ENCODE results near the gene DNM1L.
"Not testable (repeated sequence)": the region's sequence is repeated elsewhere in the genome, so short reads cannot be mapped to it uniquely, and the experiment has no call there.

DNM1L gene

DNA sequence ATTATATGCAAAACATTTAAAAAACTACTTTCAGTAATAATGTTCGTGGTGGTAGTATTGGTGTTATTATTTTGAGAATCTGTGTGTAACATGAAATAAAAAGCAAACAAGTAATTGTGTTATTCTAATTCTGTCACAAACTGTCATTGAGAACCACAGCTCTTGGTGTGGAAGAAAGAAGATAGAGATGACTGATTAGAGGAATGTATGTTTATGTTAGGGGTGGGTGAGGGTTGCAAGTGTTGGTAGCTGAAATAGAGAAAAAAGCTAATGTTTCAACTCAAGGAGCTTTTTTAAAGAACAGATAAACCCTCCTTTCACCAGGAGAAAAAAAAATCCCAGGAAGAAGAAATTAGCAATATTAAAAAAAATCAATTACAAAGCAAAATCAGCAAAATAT lies 18.3 kb downstream of the DNM1L start:
- DNase-seq (ENCODE audit: low spot score) = no peak

DNA sequence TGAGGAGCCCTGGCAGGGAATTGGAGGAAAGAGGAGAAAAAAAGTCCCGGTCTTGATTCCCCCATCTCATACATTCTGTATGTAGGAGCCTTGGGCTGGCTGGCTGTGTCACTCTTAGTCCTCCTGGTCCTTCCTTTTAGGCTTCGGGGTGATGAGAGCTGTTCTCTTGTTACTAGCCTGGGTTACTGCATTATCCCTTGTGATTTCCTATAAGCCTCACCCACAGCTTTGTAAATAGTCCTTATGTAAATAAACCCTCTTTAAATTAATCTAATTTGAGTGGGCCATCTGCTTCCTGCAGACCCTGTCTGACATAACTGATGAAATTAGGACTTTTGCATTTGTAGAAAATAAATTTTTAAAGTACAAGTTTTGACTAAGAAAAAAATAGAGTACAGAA lies 19.2 kb downstream of the DNM1L start:
- no peak for DNase-seq (ENCODE audit: low spot score)

DNA sequence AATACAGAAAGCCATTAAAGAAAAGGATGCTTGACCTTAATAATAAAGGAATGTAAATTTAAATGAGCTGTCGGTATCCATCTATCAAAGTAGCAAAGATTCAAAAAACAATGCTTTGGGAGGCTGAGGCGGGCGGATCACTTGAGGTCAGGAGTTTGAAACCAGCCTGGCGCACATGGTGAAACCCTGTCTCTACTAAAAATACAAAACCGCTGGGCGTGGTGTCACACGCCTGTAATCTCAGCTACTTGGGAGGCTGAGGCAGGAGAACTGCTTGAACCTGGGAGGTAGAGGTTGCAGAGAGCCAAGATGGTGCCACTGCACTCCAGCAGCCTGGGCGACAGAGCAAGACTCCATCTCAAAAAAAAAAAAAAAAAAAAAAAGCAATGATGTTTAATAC lies 20.3 kb downstream of the DNM1L start:
- DNase-seq (ENCODE audit: low spot score) = not testable (repeated sequence)

DNA sequence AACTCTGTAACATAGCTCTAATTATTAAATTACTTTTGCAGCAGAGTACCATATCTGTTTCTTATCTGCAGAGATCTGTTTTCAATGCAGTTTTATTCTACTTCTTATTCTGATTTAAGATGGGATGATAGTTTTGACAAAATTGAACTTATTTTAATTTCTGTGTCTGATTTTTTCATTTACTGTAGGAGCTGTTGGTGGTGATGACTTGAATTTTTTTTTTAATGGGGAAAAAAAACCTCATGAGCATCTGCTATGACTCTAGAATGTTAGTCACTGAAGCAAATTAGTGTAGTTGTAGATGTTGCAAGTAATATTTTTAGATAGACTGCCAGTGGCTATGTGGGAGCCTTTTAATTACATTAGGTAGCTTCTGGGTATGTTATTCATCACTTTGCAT lies 23.4 kb downstream of the DNM1L start:
- DNase-seq (ENCODE audit: low spot score) = no peak

DNA sequence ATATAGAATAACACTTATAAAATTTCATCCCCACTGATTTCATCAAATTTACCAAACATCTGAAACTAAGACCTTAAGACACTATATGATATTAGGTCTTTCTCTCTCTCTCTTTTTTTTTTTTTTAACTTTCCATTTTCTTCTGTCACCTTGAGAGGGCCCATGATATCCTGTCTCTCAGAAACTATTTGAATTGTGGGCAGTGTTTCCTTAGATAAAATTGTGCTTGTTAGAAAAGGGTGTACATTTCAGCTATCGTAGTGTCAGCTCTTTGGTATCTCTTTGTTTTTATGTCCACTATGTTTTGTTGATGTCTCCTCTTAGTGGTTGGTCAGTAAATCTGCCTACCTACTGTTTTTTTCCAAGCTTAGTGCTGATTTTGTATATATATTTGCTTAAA lies 23.8 kb downstream of the DNM1L start:
- no peak for DNase-seq (ENCODE audit: low spot score)

DNA sequence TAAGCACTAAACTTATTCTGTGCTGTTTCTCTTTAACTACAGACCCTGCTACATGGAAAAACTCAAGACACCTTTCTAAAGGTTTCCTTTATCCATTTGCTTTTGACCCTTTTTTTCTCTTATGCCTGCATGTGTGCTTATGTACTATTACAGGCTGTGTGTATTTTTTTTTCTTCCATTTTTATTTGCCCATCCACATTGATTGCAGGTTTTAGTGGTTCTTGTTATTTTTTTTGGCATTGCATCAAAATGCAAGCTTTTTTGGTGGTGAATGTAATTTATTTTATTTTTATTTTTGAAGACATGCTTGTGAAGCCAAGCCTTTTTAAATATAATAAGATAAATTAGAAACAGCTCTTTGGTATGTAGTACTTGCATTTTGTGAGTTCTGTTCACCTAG lies 26.7 kb downstream of the DNM1L start:
- DNase-seq (ENCODE audit: low spot score) = no peak

DNA sequence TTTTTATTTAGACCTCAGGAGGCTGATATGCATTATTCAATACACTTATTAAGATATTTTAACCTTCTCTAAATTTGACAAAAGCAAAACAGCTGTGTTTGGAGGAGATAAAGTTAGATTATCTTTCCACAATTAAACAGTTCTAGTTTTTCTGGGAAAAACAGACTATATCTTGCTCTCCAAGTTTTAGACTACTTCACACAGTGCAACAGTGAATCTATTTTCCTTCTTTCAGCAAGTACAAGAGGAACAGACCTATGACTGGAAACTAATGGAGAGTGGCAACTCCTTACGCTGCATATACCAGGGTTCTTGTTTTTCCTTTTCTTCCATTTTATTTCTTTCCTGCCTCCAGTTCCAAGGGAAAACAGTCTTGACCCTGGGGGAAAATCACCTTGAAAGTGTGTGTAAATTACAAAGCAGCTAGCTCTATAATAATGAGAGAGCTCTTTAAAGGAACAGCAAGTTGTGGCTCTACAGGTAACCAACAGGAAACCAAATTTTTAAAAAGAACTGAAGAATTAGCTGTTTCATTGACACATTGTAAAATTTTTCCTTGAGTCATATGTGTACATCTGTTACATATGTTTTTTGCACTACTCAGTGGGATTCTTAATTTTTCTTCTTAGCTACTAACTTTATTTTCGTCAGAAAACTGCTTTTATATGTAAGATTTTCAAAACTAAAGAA lies 27.4 kb downstream of the DNM1L start:
- DNase-seq (ENCODE audit: low spot score) = no peak

DNA sequence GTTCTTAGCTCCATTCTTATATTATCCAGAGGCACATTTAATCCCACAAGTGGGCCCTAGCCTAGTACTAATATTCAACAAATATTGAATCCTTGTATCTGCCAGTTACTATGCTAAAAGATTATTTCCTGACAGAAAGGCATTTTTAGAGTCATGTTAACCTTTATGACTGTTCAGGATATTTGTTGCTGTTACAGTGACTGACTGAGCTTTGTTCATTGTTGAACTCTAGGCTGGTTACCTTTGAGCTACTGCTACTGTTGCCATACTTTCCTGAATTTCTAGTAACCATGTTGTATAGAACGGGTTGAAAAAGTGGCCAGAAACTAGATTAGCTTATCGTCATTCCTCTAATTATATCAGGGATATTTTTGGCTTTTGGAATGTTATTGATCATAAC lies 29.8 kb downstream of the DNM1L start:
- no peak for DNase-seq (ENCODE audit: low spot score)

DNA sequence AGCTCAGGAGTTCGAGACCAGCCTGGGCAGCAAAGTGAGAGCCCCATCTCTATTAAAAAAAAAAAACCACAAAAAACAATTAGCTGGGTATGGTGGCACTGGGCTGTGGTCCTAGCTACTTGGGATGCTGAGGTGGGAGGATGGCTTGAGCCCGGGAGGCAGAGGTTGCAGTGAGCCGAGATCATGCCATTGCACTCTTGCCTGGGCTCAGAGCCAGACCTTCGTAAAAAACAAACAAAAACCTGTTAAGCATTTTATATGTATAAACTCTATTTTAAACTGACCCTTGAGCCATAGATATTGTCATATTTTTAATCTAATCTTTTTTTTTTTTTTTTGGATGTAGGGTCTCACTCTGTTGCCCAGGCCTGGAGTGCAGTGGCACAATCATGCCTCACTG lies 35.7 kb downstream of the DNM1L start:
- no peak for DNase-seq (ENCODE audit: low spot score)

DNA sequence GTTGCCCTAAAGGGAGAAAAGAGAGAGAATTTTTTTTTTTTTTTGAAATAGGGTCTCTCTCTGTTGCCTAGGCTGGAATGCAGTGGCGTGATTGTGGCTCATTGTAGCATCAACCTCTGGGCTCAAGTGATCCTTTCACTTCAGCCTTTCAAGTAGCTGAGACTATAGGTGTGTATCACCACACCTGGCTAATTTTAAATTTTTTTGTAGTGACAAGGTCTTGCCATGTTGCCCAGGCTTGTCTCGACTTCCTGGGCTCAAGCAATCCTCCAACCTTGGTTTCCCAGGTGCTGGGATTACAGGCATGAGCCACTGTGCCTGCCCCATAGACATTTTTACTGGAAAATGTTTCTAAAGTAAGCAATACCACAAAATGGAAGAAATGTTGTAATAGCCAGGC lies 39.8 kb downstream of the DNM1L start:
- DNase-seq (ENCODE audit: low spot score) = no peak

DNA sequence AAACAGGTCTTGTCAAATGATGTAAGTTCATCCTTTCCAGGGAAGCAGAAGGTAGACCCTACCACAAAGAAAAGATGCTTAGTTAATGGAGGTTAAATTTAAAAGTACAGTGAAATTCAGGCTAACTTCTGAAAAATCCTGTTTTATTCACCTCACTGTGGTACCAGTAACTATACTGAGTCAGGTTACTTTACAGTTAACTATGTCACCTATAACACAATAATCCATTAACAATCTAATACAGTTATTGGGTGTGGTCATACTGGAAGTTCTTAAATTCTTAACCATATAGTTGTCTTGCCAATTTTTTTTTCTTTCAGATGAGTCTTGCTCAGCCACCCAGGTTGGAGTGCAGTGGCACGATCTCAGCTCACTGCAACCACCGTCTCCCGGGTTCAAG lies 46.2 kb downstream of the DNM1L start:
- DNase-seq (ENCODE audit: low spot score) = not testable (repeated sequence)

DNA sequence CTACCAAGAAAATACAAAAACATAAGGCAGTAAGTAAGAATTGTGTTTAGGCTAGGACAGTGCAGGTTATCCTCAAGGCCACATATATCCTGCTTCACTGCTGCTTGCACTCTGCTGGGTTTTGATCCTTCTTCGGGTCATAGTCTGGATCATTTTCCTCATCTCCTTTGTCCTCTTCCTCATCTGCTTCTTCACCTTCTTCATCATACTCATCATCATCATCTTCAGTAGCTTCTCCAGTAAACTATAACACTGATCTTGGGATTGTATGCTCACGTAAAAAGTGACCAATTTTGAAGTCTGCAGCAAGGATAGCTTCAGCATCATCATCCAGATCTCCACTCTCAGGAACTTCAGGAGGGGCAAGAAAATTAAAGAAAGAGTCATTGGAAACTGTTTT lies 47.2 kb downstream of the DNM1L start:
- no peak for DNase-seq (ENCODE audit: low spot score)

DNA sequence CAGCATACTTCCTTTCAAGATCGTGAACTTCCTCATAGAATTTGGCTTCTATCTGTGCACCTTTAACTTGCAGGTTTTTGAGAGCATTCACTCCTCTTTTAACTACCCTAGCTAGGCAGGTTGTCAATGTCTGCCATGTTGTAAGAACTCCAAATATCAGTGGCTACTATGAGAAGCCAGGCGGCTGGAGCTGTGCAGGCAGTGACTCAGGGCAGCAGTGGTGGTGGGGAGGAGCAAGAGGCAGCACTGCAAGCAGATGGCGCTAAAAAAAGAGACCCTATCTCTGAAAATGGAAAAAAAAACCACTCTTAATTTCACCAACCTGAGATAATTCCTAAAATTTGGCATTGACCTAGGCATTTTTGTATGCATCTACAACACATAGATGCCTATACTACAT lies 48.1 kb downstream of the DNM1L start:
- no peak for DNase-seq (ENCODE audit: low spot score)

DNA sequence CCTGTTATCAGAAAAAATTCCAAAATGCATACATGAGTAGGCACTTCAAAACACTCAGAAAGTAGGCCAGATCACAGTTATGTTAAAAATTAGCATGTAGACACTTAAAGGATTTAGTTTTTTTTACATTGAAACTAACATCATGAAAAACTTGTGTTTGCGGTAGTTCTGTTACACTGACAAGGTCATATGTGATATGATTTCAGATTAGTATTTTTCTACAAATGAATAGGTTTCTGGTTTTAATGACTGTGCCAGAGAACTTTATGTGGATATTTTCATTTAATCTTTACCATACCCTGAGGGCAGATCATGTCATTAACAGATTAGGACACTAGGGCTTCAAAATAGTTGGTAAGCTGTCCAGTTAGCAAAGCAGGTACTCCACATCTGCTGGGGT lies 55.9 kb downstream of the DNM1L start:
- DNase-seq (ENCODE audit: low spot score) = no peak

DNA sequence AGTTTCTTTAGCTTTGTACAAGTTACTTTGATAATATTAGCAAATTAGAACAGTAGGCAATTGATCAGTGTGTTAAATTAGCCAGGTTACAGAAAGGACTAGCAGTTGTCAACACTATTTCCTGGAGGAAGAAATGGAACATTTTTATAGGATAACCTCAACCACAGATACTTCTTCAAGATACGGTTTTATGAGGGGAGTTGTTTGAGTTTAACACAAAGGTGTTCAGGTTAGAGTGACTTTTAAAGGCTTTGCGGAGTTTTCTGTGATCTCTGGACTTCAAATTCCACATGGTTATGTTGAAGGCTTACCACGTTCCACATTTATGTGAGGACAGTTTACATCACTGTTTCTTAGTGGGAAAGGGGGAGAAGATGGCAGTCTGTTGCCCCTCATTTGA lies 57.3 kb downstream of the DNM1L start:
- DNase-seq (ENCODE audit: low spot score) = no peak

DNA sequence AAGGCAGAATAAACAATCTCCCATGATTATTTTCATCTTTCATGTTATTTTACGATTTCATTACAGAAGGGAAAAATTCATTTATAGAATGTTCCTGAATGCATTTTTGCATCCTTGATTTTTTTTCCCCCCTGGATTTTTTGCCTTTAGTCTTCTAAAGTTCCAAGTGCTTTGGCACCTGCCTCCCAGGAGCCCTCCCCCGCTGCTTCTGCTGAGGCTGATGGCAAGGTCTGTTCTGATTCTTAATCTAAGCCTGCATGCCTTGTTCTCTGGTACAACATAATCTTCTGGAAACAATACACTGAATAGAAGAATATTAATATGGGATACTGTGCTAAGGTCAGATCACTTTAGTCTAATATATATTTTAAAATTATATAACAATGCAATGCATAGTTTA lies 58.6 kb downstream of the DNM1L start:
- DNase-seq (ENCODE audit: low spot score) = no peak

DNA sequence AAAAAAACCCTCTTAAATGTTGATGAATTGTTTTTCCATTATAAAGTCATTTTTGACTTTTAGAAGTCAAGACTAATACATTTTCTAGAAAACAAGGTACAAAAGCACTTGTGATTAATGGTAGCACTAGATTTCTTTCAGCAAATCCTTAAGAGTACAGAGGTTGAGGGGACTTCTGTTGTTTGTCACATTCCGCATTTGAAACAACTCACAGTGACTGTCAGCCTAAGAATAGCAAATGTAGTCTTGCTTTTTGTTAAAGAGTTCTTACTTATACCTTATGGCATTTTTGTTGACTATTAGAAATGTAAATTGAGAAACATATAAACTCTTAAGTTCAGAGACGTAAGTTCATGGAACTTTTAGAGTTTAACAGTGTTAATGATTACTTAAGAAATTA lies 60.2 kb downstream of the DNM1L start:
- no peak for DNase-seq (ENCODE audit: low spot score)

DNA sequence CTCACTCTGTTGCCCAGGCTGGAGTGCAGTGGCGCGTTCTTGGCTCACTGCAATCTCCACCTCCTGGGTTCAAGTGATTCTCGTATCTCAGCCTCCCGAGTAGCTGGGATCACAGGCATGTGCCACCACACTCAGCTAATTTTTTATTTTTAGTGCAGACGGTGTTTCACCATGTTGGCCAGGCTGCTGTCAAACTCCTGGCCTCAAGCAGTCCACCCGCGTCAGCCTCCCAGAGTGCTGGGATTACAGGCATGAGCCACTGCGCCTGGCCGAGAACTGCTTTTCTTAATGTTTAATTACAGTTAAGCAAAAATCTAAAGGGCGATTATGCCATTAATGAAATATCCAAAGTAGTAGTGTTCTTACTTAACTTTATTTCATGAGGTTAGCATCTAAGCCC lies 63.0 kb downstream of the DNM1L start:
- no peak for DNase-seq (ENCODE audit: low spot score)

DNA sequence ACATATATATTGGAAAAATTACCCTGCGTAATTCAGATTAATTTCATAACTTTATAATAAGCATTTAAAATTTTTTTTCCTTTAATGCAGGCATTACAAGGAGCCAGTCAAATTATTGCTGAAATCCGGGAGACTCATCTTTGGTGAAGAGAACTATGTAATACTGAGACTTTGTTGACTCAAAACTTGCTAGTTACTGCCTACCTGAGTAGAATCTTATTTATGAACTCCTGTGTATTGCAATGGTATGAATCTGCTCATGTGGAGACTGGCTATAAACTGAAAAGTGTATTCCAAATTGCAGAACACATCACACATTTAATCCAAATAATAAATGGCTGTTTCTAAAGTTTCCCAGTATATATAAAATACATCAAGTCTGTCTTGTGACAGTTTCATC lies 64.2 kb downstream of the DNM1L start:
- DNase-seq (ENCODE audit: low spot score) = no peak

DNA sequence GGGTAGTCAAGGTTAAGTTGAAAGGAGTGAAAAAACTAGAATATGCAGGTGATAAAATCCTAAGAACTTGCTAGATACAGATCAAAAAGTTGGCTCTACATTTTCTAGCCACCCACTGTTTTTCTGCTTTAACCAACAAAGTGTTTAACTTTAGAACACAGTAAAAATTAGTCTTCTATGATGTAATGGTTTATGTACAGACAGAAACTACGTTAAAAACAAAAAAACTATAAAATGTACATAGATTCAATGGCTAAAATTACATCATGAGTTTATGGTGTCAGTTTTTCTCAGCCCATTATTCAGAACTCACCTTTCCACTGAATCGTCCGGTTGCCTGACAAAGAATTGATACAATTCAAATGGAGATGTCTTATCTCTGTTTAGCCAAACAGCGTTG lies 74.5 kb downstream of the DNM1L start:
- no peak for DNase-seq (ENCODE audit: low spot score)

DNA sequence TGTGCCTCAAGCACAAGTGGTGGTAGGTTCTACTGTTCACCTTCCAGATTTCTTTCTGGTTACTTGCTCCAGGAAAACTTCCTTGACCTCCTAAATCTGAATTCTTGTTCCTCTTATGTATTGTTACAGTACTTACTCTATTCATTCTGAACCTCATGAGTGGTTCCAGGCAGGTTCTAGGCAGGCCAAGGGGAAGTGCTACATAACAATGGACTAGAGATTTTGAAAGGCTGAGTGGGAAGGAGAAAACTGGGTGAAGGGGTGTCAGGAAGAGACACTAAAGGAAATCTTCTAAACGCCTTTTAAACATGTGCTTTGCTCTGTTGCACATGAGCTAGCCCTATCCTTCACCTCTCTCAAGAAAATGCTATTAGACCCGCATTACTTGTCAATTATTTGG lies 75.0 kb downstream of the DNM1L start:
- no peak for DNase-seq (ENCODE audit: low spot score)

DNA sequence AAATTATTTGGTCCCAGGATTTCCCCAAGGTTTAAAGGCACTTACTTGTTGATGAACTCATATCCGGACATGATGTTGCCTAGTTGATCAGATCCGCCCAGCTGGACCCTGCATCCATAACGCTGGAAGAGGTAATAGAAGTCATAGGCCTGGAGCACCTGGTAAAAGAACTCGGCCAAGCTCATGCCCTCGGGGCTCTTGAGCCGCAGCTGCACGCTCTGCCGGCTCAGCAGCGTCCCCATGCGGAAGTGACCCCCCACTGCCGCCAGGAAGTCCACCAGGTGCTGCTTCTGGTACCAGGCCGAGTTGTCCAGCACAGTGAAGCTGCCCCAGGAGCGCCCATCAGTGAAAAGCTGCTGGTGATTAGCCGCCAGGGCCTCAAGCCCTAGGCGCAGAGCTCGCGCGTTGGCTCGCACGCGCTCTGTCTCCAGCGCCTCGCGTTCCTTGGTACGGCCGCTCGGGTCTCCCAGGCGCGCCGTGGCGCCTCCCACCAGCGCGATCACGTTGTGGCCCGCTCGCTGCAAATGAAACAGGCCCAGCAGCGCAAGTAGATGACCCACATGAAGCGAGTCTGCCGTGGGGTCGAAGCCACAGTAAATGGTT lies 76.1 kb downstream of the DNM1L start:
- DNase-seq (ENCODE audit: low spot score) = peak; percentile 84

DNA sequence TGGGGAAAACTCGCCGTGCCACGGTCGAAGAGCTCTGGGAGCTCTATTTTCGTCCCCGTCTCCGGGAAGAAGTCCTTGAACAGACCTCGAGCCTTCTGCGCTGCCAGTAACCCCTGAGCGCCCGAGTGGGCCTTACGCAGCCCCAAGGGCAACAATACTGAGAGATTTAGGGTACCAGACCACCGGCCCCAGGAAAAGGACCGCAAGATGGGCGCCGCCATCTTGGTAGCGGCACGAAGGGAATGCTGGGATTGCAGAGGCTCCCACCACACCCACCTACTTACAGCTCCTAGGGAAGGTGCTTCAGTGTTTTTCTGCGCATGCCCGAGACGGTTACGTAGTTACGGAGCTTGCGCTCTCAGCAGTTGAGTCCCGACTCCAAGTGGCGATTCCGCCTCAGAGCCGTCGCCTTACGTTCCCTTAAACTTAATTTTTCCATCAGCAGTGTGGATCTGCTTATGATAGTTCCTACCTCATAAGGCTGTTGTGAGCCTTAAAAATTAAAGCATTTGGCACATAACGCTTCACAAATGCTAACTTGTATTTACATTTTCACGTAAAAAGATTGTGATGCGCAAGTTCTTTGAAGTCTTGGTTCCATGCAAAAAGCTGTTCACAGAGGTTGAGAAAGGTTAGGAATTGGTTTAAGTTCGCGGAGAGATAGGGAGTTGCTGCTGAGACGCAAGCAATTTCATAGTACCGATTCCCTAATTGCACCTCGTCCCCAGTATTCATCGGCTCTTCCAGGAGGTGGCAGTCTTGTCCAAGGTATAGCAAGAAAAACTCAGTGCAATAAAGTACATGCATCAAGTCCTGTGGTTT lies 76.8 kb downstream of the DNM1L start, which contains the start of gene YARS2:
TSS of gene YARS2 (minus strand) at position 244 of the 822 bp plus-strand sequence. CDS start at position 221, 23 bp downstream.
- DNase-seq (ENCODE audit: low spot score) = peak; percentile 91
